Esophagus squamous epithelium (tissue), 4 donors: ENCODE data around the gene BRD9.

Experiments used
- POLR2A ChIP-seq, 4 donors: fragments of 450-650 bp; IDR thresholded peaks; one replicate each; pipeline ENCODE4 v1.6.1; 2017; ENCODE audit warnings: antibody characterized with exemption in 4 of 4, mild to moderate bottlenecking in 4 of 4, moderate library complexity in 3 of 4
- TF ChIP-seq, protein P1 (sequence below), 6 experiments: fragments of 450-650 bp in 4 of 6; fragments of 200-600 bp in 2 of 6; sonication (generic) in 2 of 6; IDR thresholded peaks; one replicate each; pipeline ENCODE4 v1.5.1; 2016 to 2019; ENCODE audit warnings: antibody characterized with exemption in 6 of 6, mild to moderate bottlenecking in 4 of 6, moderate library complexity in 4 of 6

DNA sequence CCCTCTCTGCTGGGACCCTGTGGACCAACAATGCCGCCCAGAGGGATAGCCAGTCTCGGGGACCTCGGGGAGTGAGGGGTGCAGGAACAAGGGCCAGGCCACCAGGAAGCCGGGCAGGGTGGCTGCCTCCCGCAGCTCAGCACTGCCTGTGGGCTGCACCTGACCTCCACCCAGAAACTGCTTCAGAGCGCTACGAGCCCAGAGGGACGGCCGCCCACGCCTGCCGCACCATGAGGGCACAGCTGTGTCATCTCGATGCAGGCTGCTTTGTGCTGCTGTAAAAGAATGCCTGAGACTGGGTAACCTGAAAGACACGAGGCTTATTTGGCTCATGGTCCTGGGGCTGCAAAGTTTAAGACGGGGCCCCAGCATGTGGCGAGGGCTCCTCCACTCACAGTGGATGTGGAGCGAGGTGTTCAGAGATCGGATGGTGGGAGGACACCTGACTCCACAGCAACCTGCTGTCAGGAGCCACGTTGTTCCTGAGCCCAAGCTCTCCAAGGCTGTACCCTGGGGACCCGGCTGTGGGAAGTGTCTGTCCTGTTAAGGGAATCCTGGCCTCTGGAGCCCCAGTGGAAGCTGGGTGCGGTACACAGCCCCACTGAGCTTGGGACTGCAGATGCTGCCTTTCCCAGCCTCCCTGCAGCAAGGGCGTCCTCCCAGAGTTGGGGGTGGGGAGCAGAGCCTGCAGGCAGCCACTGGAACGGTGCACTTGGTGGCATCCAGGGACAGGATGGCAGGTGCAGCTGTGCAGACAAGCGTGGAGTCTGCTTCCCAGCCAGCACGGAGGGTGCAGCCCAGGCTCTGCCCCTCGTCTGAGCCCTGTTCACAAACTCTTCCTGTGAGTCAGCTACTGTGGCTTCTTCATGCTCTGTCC, 30.0 kb downstream of the BRD9 start:
- TF ChIP-seq, protein P1, sequence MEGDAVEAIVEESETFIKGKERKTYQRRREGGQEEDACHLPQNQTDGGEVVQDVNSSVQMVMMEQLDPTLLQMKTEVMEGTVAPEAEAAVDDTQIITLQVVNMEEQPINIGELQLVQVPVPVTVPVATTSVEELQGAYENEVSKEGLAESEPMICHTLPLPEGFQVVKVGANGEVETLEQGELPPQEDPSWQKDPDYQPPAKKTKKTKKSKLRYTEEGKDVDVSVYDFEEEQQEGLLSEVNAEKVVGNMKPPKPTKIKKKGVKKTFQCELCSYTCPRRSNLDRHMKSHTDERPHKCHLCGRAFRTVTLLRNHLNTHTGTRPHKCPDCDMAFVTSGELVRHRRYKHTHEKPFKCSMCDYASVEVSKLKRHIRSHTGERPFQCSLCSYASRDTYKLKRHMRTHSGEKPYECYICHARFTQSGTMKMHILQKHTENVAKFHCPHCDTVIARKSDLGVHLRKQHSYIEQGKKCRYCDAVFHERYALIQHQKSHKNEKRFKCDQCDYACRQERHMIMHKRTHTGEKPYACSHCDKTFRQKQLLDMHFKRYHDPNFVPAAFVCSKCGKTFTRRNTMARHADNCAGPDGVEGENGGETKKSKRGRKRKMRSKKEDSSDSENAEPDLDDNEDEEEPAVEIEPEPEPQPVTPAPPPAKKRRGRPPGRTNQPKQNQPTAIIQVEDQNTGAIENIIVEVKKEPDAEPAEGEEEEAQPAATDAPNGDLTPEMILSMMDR (IDR thresholded peaks at IDR 0.05) = no peak
- TF ChIP-seq POLR2A (IDR thresholded peaks at IDR 0.05) = no peak
